Anterior cingulate cortex (tissue), 58 donors: Measurements from ENCODE around the gene TNIP1.

Experiments used
- DNase-seq, 58 donors: peaks; one replicate each; lab custom pipeline; 2025; lab: John Stamatoyannopoulos, UW

Gene TNIP1

DNA sequence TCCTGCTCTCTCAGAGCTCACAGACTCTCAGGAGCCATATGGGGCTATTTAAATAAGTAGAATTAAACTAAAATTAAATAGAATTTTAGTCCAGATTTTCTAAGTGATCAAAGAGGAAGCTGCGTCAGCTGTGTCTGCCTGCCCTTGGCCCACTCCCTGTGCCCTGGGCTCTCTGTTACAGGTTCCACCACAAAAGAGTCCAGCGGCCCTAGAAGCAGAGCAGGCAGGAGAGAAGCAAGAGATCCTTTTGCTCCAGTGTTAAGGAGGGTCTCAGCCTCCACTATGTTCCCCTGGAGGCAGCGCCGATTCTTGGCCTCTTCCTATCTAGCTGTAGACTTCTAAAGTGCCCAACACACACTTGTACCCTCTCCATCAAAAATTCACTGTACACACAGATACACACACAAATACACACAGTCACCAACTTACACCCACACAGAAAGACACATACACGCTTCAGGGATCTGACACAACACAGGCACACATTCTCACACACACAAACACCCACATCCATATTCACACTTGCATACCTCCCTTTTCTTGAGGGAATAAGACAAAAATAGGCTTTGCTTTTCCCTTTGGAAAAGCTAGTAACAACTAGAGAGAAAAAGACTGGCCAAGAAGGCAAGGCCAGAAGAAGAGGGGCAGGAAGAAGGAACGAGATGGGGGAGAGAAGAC lies 5.5 kb upstream of the TNIP1 start:
- no peak for DNase-seq

DNA sequence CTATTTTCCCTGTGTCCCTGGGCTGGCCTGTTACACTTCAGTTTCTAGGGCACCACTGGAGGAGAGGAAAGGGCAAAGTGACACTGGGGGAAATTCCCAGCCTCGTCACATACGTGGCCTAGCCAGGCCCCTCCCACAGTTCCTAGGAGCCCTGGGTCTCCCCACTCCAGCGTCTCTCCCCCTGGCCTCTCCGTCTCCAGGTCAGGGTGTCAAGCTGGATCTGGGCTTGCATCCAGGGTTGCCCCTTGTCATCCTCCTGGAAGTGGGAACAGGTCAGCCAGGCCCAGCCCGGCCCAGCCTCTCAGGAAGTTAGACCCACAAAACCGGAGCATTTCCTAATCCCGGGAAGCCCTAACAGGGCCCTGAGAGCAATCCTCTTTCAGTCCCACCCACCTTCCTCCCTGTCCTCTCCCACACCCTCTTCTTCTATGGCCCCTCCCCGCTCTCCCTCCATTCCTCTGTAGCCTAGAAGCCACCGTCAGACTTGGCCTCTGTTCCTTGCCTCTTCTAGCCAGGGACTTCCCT lies 4.7 kb upstream of the TNIP1 start:
- DNase-seq = no peak

DNA sequence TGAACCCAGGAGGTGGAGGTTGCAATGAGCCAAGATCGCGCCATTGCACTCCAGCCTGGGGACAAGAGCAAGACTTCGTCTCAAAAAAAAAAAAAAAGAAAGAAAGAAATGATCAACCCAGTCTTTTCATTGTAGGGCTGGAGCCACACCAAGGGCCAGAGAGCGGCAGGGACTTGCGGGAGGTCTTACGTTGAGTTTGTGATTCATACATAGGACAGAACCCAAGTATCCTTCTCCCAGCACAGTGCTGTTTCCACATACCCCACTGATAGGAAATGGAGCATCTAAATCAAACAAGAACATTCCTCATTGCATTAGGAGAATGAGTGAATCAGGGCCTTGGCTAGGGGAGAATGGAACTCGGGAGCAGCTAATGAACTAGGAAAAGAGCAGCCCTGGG lies 3.5 kb upstream of the TNIP1 start:
- DNase-seq = no peak

DNA sequence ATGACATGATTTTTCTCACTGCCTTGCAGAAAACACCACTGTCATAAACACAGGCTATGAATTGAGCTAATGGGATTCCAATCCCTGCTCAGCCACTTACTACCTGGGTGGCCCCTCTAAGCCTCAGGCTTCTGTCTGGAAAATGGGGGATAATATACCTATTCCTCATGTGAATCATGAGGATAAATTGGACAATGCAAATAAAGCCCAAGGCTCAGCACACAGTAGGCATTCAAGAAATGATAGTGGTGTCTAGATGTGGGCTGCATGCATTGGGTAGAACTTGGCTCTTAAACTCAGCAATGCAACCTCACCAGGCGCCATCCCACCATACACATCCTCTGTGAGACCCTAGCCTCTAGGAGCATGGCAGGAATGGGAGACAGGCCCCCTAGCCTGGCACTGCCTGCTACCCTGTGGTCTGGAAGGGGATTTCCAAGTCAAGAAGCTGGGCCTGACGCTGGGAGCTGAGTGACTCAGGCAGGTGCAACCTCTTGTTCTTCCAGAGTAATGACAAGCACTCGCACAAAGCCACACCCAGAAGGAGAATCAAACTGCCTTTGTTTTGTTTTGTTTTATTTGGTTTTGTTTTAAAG lies 2.3 kb upstream of the TNIP1 start:
- no peak for DNase-seq

DNA sequence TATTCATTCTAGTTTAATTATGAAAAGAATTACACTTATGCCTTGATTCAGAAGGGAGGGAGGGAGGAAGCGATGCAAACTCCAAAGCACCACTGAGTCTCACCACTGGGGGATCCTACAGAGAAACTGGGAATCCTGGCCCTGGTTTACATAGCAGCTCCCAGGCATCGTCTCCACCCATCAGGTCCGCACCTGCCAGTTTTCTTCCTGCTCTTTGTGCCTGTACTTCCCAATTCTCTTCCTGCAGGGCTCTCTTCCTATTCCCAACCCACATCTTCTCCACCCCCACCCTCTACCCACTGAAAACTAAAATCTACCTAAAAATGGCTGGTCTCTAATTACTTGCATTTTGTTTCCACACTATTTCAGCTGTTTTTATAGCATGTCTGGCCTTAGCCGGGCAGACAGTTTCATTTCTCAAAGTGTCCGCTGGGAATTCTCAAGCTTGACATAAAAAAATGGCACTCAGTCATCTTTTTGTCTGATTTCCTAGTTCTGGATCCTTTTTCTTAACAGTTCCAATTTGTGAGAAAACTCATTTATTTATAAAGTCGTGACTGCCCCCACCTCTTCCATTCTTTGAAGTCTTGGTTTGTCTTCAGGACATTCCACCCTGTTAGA lies 1.6 kb upstream of the TNIP1 start:
- peak in 1 of 58 donors; percentile 14 for DNase-seq

DNA sequence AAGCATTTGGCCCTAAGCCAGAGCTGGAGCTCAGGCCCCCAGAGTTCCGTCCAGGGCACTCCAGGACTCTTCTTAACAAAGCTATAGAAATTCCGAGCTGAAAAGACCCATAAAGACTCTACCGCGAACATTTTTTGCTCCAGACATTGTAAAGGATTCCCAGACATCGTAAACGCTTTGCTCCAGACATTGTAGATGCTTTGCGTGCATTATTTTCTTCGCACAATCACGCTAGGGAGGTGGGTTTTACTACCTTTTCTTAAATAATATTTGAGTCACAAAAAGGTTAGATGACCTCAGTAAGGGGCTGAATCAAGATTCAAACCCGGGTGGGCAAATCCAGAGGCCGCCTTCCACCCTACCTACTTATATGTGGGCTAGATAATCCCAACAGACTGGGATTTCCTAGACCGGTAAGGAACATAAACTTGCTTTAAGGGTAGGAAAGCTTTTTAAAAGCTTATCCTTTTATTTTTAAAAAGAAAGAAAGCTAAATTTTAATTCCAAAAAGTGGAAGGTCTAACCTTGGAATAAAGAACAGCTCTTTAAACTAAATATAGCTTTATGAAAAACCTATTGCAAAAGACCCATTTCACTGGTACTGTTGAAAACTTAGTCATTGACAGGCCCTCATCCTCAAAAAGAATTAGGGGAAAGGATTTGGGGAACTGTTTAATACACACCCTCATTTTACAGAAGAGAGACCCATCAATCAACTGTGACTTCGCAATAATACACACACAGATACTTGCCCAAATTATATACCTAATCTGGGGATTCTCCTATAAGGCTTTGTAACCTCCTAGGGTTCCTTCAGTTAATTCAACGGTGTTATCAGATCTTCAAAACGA lies 822 bp upstream of the TNIP1 start:
- no peak for DNase-seq

DNA sequence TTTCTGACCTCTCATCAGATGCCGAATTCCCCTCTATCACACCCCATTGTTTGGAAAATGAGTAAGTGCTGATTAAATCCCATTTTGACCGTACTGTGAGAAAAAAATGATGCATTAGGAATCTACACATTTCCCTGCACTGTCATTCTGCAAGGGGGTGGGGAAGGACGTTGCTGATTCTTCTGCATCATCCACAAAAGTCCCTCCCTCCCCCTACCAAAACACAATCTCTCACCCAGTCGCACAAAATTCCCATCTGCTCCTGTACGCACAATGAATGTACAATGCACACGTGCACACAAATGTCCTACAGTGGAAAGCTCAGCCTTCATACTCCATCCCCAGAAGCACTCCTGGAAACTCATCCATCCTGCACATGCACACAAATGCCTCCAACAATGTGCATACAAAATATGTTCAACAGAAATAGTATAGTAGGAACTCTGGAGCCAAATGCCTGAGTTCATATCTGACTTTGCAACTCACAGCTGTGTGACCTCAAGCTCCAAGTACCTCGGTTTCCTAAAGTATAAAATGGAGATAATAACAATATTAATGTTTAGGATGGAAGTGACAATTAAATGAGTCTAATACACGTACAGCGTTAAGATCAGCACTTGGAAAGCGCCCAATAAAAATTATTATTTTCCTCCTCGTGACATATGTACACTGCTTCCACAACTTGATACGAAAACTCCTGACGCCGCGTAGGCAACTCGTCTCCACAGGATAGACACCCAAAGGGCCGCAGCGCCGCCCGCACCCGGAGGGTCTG lies 809 bp downstream of the TNIP1 start:
- peak in 3 of 58 donors; percentile 6 to 27 (median 23) for DNase-seq

DNA sequence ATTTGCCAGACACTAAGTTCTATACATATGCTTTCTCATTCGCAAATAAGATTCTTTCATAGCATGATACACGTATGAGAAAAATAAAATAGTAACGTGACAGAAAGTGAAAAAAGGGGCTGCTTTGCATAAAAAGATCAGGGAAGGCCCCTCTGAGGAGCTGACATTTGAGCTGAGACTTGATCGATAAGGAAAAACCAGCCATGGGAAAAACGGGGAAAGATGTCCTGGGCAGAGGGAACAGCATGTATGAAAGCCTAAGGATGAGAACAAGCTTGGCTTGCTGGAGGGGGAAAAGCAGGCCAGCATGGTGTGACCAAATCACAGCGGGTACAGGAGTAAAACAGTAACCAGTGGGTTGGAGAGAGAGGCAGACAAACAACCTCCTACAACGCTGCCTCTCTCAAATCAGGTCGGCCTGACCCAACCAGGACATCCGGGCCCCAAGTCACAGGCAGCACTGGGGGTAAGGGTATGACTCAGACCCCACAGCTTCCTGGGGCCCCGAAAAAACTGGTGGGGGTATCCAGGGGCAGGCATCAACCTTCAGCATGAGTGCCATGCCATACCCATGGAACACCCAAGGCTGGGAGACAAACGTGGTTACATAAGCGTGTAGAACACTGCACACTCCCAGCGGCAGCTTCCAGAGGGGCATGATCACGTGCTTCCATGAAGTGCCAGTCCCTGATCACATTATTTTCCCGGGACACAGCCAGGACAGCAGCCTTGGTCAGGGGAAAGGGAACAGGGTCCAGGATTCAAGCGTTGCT lies 2.2 kb downstream of the TNIP1 start:
- DNase-seq = no peak

DNA sequence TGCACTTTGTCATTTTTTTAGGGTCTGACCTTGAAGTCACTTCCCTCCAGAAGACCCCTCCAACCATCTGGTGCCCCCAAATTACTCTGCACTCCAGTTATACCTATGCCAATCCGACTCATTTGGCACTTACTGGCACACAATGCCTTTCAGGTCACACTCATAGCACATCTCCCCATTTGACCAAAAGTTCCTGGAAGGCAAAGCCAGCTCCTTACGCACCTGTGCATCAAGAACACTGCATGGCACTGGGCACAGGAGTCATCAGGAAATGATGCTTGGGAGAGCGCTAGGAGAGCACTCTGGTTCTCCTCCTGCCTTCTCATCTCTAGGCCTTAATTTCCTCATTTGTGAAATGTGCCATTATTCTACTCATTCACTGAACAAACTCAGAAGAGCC lies 2.9 kb downstream of the TNIP1 start:
- no peak for DNase-seq

DNA sequence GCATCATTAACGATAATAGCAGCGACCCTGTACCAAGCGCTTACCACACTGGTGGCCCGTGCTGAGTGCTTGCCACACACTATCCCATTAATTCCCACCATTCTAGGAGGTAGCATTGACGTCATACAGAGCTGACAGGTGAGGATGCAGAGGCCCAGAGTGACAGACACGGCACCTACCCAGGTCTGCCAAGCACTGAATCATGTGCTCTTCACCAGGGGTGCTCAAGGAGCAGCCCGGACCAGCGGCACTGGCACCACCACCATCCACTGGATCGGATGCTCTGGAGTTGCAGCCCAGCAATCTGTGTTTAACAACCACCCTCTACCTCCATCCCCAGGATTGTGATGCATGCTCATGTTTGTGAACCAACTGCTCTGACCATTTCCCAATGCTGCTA lies 3.4 kb downstream of the TNIP1 start:
- DNase-seq = no peak

DNA sequence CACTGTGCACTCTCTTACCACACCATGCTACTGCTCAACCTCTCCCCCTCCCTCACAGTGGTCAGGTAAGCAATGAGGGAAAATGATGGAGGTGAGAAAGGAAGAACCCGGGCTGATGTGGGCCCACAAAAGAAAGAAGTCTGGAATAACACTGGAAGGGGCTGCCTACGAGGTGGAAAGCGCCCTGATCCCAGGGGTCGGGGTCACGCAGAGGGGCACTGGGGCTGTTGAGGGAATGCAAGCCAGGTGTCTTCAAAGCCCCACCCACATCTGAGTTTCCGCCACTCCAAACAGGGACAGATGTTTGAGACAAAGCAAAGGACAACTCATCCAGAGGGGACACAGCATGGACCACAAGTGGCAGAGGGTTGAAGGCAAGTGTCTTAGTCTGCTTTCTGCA lies 4.2 kb downstream of the TNIP1 start:
- no peak for DNase-seq

DNA sequence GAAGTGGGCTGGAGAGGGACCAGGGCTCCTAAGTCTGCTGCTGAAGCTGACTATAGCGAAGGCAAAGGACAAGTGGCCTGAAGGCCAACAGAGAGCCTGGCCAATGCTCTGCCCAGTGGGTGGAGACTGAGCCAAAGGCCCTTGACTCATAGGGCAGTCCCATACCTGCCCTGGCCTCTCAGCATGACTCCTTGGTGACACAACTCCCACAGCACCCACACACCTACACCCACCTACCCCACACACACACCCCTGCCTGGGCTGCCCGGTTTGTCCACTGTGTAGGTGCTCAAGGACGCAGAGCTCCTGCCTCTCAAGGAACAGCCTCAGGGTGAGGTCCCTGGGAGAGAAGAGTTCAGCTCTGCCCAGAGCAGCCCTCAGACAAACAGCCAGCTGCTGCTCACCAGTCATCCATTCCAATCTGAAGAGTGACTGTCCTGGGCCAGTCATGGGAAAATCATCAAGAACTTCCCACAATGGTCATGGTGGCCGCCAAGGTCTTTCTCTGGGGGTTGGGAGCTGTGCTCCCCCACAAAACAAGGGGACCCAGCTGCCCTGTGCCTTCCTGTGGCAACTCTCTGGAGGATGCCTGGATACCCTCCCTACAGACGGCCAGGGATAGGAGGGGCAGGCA lies 5.0 kb downstream of the TNIP1 start:
- DNase-seq = no peak

DNA sequence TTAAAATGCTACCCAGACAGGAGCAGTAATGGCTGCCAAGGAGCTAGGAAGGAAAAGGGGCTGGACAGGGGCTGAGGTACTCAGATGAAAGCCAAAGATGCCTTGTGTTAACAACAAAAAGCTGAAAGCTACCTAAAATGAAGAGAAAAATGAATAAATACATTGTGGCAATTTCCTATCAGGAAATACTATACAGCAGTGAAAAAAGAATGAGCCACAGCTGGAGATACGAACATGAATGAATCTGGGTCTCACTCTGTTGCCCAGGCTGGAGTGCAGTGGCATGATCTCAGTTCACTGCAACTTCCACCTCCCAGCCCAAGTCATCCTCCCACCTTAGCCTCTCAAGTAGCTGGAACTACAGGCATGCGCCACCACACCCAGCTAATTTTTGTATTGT lies 6.3 kb downstream of the TNIP1 start:
- DNase-seq = no peak

DNA sequence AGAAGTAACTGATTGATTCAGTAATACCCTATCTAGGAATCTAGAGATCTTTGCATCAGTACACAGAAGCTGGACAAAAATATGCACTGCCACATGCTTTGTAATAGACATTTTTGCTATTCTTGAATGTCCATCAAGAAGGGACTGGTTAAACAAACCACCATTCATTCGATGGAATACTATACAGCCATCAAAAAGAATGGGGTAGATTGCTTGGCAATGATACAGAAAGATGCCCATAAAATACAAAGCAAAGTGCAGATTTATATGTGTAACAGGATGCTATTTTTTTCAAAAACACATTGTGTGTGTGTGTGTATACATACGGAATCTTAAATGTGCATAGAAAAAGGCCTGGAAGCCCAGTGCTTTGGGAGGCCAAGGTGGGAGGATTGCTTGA lies 7.6 kb downstream of the TNIP1 start:
- no peak for DNase-seq

DNA sequence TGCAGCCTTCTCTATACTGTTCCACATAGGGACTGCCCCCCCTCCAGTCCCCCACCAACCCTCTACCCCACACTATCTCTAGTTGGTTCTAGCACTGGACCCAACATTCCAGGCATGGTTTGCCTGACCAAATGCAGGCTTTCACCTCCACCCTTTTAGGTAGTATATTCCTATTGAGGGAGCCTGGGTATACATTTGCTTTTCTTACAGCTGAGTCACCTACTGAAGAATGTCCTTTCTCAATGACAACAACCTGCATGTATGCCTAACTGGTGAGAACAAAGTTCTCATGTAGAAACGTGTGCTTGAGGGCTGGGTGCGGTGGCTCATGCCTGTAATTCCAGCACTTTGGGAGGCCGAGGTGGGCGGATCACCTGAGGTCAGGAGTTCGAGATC lies 8.2 kb downstream of the TNIP1 start:
- DNase-seq = no peak

DNA sequence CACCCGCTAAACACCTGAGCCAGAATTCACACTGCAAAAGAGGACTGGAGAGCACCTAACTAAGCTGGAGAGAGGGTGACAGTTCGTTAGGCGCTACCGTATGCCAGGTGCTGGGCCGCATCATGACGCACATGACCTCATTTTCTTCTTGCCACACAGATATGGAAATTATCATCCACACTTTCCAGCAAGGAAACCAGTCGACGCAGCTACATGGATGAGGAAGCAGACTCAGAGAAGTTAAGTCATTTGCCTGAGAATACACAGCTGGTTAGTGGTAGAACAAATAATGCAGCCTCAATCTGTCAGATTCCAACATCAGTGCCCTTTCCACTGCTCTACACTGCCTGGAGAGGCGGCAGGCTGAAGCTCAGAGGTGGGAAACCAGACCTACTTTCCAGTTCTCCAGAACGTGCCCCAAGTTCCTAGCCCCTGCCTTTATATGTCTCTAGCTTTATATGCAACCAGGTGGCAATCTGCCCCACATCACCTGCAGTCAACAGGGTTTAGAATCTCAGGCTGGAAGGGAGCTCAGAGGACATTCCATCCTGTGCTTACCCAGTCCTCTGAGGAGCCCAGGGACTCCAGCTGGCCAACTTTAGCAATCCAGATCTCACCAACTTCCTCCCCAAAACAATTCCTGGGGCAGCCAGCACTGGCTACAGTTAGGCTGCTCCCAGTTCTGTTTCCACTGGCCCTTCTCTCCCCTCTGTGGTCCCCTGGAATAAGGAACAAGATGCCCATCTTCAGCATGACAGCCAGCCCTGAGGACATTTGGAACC lies 8.8 kb downstream of the TNIP1 start:
- DNase-seq = no peak

DNA sequence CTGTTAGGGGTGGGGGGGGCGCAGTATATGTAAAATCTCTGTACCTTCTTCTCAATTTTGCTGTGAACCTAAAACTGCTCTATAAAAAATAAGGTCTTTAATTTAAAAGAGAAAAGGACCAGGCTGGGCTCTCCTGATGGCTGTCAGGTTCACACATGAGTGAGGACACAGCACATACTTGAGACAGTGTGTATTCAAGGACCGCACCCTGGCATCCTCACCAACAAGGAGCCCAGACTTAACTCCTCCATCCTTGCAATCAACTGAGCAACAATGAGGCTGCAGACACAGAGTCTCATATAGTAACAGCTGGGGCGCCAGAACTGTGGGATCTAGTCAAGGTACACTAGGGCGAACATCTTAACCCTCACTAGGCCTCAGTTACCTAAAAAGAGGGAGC lies 9.8 kb downstream of the TNIP1 start:
- no peak for DNase-seq

DNA sequence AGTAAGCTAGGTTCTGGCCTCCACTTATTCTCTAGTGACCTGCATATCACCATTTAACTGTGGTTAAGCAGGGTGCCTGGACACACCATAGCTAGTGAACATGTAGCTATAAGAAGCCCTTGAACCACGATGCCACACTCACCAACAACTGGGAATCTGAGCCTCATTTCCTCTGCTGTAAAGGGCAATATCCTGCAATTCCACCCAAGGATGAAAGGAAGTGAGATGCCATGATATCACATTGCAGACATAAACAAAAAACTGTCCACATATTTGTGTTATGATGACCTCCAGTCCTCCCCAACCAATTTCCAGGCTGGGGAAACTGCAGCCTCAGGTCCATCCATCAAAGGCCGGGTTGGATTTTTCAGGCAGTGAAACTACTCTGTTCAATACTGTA lies 10.4 kb downstream of the TNIP1 start:
- no peak for DNase-seq
